ENCODE results near the gene PTPRK. TPM values are rescaled to one million over a fixed set of nuclear protein-coding genes. Genes with fewer than 3 reads are reported as not detected.
"Not testable (repeated sequence)": the region's sequence is repeated elsewhere in the genome, so short reads cannot be mapped to it uniquely, and the experiment has no call there.

PTPRK gene
- total RNA-seq, 1 donor from 2014 or later, result 87.4 TPM

DNA sequence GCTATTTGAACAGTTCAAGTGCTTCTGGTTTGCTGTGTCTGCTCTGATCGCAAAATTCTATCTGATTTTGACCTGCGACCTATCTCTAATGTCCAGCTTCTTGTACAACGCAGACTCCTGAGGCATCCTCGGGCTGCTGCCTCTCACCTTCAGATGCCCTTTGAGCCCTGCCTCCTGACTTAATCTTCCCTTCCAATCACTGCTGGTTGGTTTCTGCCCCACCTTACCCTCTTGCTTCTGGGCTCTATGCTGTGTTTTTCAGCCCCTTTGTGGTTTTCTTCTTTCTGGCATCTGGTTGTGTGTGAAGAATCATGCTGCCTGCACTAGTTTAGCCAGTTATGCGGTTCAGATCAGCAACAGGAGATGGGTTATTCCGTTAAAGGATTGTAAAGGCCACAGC is 488.4 kb downstream of the PTPRK start:
- DNase-seq (ENCODE audit: low read depth in 2 of 2), result no peak

DNA sequence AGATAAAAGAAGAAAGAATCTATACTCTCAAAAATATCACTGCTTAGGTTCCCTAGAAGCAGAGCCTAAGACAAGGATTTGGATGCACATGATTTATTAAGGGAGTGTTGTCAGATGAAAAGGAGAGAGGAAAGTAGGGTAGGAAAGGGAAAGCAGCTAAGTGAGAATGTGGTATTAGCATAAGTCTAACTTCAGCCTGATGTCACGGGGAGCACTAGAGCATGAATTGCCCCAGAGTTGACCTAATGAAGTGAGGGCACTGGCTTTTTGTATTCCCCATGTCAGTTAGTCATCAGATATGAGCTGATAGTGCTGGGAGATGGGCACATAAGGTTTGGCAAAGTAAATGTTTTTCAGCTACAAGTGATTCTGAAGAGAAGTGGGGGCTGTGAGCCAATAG is 490.6 kb downstream of the PTPRK start:
- no peak for DNase-seq (ENCODE audit: low read depth in 2 of 2)

GRCh38 chr6:128028183-128028582 is 492.2 kb downstream of the PTPRK start:
- DNase-seq (ENCODE audit: low read depth in 2 of 2), result no peak

DNA sequence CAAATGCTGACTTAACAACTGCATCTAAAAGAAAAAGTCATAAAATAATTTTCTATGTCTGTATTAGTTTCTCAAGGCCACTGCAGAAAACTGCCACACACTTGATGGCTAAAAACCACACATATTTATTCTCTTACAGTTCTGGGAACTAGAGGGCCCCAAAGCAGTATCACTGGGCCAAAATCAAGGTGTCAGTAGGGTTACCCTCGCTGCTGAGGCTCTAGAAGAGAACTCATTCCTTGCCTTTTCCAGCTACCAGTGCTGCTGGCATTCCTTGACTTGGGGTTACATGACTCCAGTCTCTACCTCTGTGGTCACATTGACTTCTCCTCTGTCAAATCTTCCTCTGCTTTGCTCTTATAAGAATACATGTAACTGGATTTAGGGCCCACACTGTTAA is 494.9 kb downstream of the PTPRK start:
- no peak for DNase-seq (ENCODE audit: low read depth in 2 of 2)

GRCh38 chr6:128024969-128025368 is 495.4 kb downstream of the PTPRK start:
- DNase-seq (ENCODE audit: low read depth in 2 of 2), result no peak

DNA sequence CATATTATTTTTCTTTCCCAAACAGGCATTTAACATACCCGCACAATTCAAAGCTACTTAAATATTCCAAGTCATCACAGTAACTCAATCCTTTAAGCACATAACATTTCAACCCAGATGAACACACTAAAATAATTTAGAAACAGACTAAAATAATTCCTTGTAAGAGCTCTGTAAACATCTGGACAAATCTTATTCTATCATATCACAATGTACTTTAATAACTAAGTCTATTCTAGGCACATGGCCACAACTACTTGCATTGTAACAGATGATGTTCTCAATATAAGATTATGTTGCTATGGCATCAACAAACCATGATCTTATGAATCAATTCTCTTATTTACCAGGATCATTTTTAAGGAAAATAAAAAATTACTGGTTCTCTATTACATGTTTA is 496.4 kb downstream of the PTPRK start:
- DNase-seq (ENCODE audit: low read depth in 2 of 2), result no peak

- no peak for DNase-seq (ENCODE audit: low read depth in 2 of 2)
Measured at GRCh38 chr6:128018821-128019220, 501.6 kb downstream of the PTPRK start.

GRCh38 chr6:128017288-128017687 is 503.1 kb downstream of the PTPRK start:
- DNase-seq (ENCODE audit: low read depth in 2 of 2), result no peak

DNA sequence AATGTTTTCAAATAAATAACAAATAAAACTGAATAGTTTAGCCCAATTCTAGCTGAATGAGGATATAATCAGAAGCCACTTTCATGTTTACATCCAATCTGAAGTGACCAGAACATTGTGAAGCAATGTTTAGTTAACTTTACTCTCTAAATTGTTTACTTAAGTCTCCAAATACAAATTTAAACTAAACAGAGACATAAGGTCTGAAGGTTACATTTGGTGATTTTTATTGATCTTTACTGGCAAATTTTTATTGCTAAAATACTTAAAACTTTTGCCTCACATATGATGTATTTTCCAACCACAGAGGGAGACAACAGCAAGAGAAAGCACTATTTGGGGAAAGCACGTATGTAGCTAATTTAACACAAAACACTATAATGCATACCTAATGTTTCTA is 512.7 kb downstream of the PTPRK start:
- no peak for DNase-seq (ENCODE audit: low read depth in 2 of 2)

DNA sequence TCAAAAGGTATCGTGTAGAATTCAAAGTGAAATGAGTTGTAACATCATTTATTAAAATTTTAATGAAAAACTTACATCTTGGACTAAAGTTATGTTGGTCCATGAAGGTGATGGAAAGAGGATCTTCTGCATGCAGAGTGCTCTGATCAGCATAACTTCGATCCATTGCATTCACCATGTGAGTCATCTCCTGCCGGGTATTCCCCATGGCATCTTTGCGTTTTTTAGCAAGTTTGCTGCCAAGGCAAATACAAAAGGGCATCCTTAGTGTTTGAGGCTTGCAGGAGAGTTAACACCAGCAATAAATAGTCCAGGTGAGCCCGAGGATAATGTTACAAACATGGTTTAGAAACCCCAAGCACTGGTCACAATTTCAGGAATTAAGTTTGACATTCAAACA is 515.4 kb downstream of the PTPRK start:
- peak in 1 of 2 donors; percentile 41 for DNase-seq (ENCODE audit: low read depth in 2 of 2)

DNA sequence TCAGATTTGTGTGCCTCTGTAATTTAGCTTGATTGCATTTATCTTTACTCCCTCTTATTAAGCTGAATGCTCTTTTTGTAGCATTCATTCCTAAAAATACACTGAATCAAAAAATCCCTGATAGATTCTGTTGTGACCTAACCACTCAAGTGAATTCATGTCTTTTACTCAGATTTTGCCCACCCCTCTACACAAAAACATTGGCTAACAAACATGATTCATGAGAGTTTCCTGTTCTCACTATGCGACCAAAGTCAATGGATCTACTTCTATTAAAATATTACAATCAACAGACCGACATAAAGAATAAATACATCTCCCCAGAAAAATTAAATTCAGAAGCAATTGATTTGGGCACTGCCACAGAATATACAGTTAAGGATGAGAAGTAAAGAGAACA is 520.0 kb downstream of the PTPRK start:
- DNase-seq (ENCODE audit: low read depth in 2 of 2), result peak in 1 of 2 donors; percentile 54

DNA sequence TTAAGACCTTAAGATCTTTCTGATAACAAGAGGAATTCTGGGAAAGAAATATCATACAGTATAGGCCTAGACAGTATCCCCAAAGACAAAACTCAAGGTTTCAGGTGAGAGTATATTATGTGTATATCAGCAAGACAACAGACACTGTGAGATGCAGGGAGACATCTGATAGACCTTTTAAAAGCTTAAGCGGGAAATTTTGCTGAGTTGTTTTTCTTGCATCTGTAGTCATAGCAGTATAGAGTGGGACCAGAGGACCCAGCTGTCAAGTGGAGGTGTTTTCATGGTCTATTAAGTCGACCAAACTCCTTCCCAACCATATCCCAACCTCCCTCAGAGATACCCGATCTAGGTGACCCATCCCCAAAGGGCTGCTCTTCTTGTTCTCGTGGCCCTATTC is 521.4 kb downstream of the PTPRK start:
- no peak for DNase-seq (ENCODE audit: low read depth in 2 of 2)

DNA sequence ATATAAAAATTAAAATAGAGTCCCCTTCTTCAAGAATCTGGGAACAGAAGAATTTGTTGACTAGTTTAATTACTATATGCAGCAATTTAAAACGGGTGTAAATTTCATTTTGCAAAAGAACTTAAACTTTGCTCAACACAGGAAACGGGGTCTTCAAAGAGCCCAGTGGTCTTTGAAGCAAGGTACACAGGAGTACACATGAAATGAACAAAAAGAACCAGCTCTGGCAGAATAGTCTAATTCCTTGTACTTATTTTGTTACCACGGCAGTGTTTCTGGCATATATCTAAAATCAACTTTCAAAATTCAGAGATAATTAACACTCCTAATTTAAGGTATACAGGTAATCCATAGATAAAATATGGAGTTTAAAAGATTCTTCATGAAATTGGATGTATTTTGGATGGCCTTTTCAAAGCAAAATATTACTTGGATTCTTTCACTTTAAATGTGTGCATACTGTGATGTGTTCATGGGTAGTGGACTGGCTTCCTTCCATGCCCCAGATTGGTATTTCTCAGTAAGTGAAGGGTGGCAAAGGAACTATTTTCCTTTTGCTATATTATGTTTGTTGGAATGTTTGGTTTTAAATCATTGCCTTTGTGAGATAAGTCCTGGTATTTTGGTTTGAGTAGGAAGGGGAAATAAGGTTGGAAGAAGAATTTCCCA is 522.8 kb downstream of the PTPRK start:
- DNase-seq (ENCODE audit: low read depth in 2 of 2), result no peak

GRCh38 chr6:127996925-127997324 is 523.5 kb downstream of the PTPRK start:
- no peak for DNase-seq (ENCODE audit: low read depth in 2 of 2)

- no peak for DNase-seq (ENCODE audit: low read depth in 2 of 2)
Measured at GRCh38 chr6:127992144-127992543, 528.3 kb downstream of the PTPRK start.

- no peak for DNase-seq (ENCODE audit: low read depth in 2 of 2)
Measured at GRCh38 chr6:127990074-127990473, 530.3 kb downstream of the PTPRK start.

DNA sequence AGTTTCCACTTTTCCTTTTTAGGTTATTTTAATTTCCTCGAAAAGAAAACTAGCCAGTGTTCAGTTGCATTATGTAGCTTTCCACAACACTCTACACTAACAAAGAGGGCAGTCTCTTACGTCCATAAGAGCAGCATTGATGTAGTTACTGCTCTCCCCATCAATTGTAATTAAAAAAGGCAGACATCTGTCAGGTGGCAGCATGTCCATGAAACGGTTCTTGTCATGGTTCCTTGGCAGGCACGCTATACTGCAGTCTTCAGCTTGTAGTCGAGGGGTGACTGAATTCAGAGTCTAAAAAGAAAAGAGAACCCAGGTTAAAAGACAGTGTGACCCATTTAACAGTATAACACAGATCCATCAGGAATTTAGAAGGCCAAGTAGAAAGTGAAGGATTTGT is 539.4 kb downstream of the PTPRK start:
- no peak for DNase-seq (ENCODE audit: low read depth in 2 of 2)

DNA sequence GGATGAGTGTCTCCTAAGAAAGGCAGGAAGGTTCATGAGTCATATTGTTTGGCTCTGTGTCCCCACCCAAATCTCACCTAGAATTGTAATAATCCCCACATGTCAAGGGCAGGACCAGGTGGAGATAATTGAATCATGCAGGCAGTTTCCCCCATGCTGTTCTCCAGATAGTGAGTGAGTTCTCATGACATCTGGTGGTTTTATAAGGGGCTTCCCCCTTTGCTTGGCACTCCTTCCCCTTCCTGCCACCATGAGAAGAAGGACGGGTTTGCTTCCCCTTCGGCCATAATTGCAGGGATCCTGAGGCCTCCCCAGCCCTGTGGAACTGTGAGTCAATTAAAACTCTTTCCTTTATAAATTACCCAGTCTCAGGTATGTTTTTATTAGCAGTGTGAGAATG is 542.2 kb downstream of the PTPRK start:
- not testable (repeated sequence) for DNase-seq (ENCODE audit: low read depth in 2 of 2)

DNA sequence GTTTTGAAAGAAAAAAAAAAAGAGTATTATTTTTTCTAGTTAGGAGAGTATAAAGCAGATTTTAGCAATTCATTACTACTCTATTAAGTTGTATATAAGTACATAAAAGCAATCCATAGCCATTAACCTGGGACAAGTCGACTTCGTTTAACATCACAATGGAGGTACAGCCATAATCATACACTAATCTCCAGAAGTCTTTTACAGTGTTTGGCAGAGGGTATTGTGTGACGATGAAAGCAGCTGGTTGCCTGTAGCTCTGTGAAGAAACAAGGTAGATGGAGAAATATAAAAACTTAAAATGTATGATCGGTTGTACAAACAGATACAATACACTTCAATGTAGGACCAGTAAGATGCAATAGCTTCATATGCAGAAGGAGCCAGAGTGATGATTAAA is 543.6 kb downstream of the PTPRK start:
- no peak for DNase-seq (ENCODE audit: low read depth in 2 of 2)

DNA sequence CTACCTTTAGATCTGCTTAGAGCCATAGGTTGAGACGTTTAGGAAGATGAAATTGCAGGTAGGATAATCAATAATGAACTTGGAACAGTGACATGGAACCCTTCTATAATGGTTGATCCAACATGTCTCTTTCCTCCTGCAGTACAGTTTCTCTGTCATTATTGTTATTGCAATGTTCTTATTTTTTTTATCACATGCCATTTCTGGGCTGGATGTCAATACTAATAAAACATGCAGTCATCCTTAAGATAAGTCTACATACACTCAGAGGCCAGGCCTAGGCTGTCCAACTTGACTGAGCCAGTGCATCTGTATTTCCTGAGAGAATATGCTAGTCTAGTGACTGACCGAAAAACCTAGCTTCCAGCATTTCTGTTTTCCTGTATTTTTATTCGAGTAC is 544.3 kb downstream of the PTPRK start:
- DNase-seq (ENCODE audit: low read depth in 2 of 2), result no peak

DNA sequence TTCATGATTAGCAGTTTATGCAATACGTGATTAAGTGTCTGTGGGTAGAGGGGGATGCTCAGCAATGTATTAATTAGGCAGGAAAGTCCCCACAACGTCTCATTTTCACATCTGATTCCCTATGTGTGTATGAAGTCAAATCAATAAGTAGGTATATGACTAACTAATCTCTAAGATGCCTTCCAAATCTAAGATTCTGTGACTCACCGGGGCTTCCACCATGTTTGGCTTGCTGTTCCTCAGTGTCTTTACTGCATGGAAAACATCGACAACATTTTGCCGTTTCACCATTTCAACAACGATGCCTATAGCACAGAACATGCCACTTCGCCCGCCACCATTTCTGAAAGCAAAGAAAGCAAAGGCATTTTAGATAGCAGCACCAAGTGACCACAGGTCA is 547.6 kb downstream of the PTPRK start:
- DNase-seq (ENCODE audit: low read depth in 2 of 2), result no peak

DNA sequence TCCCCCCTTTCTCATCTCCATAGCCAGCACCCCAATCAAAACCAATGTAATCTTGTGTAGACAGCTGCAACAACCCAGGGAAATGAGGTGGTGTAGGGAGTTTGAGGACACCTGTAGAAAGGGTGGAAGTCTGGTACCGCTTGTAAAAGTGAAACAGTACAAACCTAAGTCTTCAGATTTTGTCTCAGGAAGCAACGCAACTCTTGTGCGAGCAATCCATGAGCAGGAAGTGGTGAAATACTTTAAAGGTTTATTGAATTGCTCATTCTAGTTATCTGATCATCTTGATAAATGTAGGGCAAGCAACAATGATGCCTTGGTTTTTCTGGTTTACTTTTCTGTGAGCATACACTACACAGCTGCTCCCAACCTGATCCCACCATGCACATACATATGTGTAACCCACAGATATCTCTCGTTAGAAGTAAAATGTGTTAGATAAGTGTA is 548.4 kb downstream of the PTPRK start:
- peak in 1 of 2 donors; percentile 16 for DNase-seq (ENCODE audit: low read depth in 2 of 2)

GRCh38 chr6:127971386-127971785 is 549.0 kb downstream of the PTPRK start:
- DNase-seq (ENCODE audit: low read depth in 2 of 2), result no peak

DNA sequence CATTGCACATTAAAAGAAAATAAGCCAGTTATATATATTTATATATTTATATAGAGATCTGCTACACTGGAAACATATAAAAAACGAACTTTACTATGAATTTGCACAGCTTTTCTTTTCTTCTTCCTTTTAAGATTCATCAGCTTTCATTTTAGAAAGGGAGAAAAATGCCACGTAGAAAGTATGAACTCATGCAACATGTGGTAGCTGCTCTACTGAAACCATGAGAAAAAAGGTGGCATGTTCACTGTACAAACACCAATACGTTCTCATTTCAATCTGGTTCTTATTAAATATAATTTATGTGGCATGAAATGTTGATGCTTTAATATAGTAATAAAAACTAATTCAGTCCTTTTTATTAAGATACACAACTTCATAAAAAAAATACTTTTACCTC is 550.7 kb downstream of the PTPRK start:
- DNase-seq (ENCODE audit: low read depth in 2 of 2), result no peak
